ENCODE data around the gene CDT1.
A peak's percentile ranks its signal among the peaks of the same experiment; 100 is the strongest.
"Not testable (repeated sequence)": the region's sequence is repeated elsewhere in the genome, so short reads cannot be mapped to it uniquely, and the experiment has no call there.

CDT1 gene

GRCh38 chr16:88784074-88784855, 19.3 kb upstream of the CDT1 start:
- peak in 1 of 2 donors; percentile 43 for DNase-seq

DNA sequence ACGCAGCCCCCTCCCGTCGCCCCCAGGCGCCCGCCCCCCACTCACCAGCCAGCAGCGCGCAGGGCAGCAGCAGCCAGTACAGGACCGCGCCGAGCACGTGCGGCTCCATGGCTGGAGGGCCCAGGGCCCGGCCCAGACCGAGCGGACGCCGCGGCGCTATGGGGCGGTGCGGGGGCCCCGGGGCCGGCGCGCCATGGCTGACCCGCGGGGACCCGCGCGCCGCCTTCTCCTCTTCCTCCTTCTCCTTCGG, 18.8 kb upstream of the CDT1 start:
- no peak for DNase-seq

DNA sequence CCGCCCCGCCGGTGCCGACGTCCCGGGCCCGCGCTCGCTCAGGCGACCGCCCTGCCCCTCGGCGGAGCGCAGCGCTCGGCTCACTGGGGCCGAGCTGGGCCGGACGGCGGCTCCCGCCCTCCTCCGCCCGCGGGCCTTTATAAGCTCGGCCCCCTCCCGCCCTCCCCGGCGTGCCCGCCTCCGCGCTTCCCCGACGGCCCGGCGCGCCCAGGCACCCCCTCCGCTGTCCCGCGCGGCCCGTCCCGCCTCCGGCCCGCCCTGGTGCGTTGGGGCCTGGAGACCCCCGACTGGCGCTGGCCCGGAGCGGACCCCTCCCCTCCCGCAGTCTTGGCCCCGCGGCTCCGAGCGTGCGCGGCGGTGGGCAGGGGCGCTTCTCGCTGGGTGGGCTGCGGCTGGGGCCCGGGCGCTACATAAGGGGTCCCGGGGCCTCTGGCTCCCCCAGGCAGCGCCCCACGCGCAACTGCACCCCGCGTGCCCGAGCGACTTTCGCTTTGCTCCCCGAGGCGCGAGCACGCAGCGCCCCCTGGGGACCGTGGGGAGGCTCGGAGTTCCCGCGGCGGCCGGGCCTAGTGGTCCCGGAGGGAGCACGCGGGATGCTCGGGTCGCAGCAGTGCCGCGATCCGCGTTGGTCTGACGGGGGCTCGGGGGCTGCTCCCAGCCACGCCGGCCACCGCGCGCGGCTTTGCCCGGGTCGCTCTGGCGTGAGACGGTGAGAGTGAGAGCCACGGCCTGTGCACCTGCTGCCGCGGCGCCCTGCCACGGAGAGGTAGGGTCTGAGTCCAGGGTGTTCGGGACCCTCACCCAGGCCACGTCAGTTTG, 18.3 kb upstream of the CDT1 start, which contains the start of gene PIEZO1:
PIEZO1 (minus strand) TSS at position 115 of the 819 bp plus-strand sequence. CDS start 256 bp downstream, outside the sequence.
- peak; percentile 83 to 86 for DNase-seq

- DNase-seq, result no peak
Observed at GRCh38 chr16:88787579-88788314, 15.8 kb upstream of the CDT1 start.

GRCh38 chr16:88788749-88789148, 14.8 kb upstream of the CDT1 start:
- DNase-seq, result not testable (repeated sequence)

GRCh38 chr16:88789594-88789993, 14.0 kb upstream of the CDT1 start:
- DNase-seq, result peak in 1 of 2 donors; percentile 33

DNA sequence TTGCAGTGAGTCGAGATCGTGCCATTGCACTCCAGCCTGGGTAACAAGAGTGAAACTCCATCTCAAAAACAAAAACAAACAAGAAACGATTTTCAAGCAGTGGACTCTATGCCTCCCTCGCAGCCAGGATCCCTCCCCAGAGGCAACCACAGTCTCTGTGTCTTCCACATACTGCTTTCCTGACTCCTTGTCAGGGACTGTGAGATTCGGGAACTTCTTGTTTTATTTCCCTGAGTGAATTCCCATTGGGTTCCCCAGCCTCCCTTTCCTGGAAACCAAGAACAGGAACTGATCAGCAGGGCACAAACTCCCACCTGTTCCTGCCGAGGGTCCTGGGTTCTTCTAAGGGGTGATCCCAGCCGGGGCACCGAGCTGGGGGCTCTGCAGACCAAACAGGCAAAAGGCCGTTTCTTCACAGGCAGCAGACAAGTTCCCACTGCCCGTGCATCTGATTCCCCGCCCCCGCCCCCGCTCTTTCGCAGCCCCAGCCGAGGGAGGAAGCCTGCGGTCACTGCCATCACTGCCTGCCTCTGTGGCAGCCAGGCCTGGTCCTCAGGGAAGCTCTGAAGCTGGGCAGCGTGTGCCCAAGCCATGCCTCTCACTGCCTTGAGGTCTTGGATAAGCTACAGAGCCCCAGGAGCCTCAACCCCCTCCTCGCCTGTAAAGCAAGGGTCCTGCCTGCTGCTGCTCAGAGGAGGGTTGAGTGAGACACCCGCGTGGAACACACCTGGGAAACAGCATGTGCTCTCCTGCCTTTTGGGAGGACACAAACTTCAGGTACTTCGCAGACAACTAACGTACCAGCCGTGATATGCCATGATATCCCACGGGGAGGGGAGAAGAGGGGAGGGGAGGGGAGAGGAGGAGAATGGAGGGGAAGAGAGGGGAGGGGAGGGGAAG, 13.0 kb upstream of the CDT1 start:
- DNase-seq, result peak; percentile 58 to 65

DNA sequence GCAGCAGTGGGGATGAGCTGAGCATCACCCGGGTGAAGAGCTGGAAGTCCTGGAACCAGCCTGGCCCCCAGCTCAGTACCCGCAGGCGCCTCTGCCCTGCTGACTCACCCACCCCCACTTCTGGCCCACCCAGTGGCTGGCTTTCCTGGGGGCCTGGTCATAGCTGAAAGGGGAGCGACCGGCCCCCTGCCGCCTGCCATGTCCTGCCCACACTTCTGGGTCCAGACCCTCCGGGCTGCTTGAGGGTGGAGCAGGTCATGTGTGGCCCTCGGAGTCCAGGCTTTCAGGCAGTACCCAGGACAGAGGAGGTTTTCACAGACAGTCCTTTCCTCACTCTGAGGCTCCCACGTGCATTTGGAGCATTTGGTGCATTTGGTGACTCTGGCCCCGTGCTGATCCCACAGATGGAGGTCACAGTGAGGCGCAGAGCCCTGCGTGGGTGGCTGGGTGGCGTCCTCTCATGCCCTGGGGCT, 11.5 kb upstream of the CDT1 start:
- no peak for DNase-seq

DNA sequence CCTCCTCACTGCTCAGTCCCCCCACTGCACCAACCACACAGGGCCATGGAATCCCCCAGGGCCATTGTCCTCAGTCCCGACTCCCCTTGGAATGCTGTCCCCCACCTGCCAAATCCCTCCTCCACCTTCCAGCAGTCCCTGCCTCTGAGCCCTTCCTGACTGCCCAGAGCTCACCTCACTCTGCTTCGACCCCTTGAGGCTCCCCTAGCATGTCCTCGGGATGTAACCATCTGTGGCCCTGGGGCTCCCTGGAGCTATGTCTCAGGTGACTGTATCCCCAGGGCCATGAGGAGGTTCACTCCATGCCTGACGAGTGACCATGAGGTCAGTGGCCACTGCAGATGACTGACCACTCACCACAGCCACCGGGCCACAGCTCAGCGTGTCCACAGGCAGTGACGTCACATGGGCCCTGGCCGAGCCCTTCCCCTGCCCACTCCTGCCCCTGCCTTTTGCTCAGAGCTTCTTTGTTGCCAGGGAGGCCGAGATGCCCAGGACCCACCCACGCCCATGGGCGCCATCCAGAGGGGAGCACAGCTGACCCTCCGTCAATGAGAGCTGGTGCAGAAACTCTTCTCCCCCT, 10.8 kb upstream of the CDT1 start:
- DNase-seq, result no peak

DNA sequence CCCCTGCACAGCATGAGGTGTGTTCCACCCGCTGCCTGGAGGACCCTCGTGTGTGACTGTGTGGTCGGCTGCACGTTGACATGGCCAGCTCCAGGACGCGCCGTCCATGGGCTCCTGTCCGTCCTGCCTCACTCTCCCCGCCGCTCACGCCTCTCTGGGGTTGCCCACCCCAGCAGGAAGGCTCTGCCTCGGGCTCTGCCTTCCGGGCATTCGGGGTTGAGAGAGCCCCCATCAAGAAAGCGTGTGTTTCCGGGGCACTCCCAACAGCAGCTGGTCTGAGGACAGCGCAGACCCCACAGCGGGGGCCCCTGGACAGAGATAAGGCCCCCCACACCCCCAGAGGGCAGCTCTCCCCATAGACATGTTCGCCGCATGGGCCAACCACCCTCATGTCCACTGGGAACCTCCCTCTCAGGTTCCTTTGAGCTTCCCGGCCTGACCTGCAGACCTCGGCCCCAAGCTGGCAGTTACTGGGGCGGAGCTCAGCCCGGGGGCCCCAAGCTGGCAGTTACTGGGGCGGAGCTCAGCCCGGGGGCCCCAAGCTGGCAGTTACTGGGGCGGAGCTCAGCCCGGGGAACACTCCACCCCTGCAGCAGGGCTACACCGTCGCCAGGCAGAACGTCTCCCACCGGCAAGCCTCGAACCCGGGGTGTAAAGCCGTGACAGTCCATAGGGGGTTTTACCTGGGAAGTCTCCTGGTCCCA, 10.2 kb upstream of the CDT1 start:
- DNase-seq, result no peak

DNA sequence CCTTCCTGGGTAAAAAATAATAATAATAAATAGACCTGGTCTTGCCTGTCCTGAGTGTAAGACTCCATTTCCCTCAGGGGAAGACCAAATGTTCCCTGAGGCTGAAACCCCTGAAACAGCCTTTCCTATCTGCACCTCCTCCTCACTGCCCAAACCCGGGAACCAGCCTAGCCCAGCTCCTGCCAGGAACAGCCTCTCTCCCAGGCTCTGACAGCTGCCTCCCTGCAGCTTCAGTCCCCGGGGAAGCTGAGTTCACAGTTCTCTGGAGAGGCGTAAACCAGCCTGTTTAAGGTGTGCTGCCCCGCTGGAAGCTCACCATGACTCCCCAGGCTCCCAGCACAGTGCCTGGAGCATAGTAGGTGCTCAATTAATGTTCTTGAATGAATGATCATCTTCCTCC, 7.3 kb upstream of the CDT1 start:
- no peak for DNase-seq

- DNase-seq, result no peak
Observed at GRCh38 chr16:88798073-88798472, 5.5 kb upstream of the CDT1 start.

DNA sequence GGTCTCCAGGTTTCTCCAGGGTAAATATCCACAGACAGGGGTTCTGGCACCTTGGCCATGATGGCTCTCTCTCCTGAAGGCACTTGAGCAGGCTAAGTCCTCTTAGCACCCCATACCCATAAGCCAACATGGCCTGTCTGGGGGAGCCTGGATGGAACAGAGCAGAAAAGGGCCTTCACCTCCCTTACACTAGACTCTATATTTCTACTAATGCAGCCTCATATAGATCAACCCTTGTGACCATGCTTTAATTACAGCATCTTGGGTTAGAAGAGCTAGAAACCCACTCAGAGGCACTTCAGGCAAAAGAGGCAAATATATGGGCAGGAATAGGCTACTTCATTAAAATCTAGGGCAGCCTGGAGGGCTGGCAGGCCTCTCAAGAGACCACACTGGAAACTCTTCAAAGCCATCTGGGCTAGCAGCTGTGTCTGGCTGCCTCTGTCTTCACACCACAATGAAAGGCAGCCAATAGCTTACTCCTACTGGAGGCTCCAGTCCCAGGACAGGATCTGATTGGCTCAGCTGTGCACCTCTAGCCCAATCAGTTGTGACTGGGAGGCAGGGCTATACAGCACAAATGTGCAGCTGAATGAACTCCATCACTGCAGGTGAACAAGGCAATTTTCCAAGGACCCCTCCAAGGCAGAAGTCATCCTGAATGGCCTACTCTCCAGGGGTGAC, 4.7 kb upstream of the CDT1 start:
- no peak for DNase-seq

- DNase-seq, result peak in 1 of 2 donors; percentile 47
Observed at GRCh38 chr16:88799569-88800276, 3.9 kb upstream of the CDT1 start.

DNA sequence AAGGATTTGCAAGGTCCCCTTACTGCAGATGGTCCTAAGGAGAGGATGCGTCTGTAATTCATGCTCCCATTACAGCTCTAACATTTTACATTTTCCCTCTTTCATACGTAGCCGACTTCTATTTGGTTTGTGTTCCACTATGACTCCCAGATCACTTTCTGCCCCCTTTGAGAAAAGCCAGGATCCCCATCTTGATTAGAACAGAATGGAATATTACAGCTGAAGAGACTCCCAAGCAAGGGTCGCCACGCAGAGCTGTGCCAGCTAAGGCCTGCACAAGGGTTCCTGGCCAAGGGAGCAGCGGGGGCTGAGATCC, 3.4 kb upstream of the CDT1 start:
- DNase-seq, result no peak

- DNase-seq, result no peak
Observed at GRCh38 chr16:88804173-88804551, 573 bp downstream of the CDT1 start.

GRCh38 chr16:88804552-88805339, 1.2 kb downstream of the CDT1 start:
- no peak for DNase-seq

GRCh38 chr16:88805340-88805715, 1.7 kb downstream of the CDT1 start:
- DNase-seq, result no peak

DNA sequence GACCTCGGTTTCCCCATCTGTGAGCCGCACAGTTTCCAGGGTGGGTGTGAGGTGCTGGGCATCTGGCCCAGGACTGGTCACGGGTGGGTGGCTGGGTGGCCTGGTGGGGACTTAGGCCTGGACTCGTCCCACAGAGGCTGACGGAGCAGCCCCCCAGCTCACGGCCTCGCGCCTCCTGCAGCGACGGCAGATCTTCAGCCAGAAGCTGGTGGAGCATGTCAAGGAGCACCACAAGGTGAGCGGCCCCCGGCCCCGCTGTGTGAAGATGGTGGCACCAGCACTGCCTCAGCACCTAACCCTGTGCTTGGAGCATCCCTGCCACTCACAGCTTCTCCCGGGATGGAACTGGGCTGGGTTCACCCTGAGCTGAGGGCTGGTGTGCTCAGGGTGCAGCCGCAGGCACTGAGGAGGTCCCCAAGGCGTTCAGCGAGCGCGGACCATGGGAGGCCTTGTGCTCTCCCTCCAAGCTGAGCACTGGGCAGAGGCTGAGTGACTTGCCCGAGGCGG, 2.4 kb downstream of the CDT1 start:
- no peak for DNase-seq
